Activated naive CD4-positive, alpha-beta T cell treated with Interleukin-2 at 50 U/mL for 16 hours (primary cell): Measurements from ENCODE around the gene DAB1.
A peak's percentile ranks its signal among the peaks of the same experiment; 100 is the strongest.

ENCODE experiments used
- DNase-seq: peaks from one replicate; pipeline ENCODE4 v3.0.0-alpha.2; 2020

The DAB1 gene

DNA sequence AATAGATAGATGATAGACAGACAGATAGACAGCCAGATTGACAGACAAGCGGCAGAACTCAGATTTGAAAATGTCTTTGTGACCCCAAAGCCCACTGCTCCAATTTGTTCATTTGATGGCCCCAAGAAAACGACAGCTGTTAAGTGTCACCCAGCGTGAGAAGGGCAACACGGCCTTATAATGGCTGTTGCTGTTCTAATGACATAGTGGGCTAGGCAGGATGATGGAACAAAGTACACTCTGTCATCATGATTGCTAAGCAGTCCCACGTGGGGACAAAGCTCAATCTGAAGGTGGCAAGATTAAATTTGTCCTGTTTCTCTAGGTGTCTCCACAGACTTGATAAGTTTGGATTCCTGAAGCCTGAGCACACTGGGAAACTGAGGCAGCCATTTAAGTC is 112.9 kb downstream of the DAB1 start:
- DNase-seq = no peak

DNA sequence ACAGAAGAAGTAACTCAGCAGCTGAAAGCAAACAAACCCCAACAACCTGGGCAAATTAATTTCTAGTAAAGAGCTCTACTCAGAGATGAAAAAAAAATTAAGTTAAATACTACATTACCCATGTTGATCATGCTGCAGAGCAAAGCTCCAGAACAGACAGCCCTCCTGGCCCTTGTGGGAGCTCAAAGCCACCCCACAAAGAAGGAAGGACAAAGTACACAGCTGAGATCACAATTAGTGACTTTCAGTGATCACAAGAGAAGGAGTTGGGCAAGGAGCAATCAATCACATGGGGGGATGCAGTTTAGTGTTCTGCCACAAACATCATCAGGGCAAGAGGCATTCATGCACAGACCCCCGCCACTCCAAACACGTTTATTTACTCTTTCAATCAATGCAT is 114.2 kb downstream of the DAB1 start:
- no peak for DNase-seq

GRCh38 chr1:57307392-57308170 is 116.3 kb downstream of the DAB1 start:
- DNase-seq = peak; percentile 47

GRCh38 chr1:57304591-57304990 is 119.3 kb downstream of the DAB1 start:
- no peak for DNase-seq

- no peak for DNase-seq
Measured at GRCh38 chr1:57302812-57303596, 120.9 kb downstream of the DAB1 start.

GRCh38 chr1:57300186-57300585 is 123.7 kb downstream of the DAB1 start:
- no peak for DNase-seq

- DNase-seq = no peak
Measured at GRCh38 chr1:57296726-57297250, 127.1 kb downstream of the DAB1 start.

GRCh38 chr1:57295326-57295725 is 128.5 kb downstream of the DAB1 start:
- no peak for DNase-seq

DNA sequence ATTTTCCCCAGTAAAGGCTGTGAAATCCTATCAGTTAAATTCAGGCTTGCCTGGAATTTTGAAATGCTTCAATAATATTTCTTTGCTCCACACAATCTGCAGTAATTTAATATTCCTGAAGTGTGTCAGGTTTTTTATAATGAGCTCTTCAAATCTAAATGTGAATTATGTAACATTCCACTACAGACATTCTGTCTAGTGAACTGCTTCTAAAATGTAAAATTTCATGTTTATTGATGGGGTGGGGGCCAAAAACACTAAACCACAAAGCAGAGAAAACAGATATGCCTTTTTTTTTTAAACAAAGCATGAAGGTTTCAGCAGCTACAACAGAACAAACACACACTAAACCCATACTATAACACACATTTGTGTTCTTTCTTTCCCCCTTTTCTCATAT is 129.7 kb downstream of the DAB1 start:
- no peak for DNase-seq

DNA sequence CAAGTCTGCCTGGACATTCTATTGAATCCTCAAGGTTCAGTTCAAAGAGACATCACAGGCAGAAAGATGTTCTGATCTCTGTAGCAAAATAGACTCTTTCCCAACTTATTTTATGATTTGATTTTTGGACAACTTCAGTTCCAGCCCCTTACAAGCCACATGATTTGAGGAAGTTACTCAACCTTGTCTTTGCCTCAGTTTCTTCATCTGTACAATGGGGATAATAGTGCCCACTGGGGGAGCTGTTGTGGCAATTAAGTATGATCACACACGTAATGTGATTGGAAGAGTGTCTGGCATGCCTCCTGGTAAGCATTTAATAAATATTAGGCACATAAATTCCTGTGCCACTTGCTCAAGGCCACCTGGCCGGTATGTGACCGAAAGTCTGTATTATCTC is 130.6 kb downstream of the DAB1 start:
- no peak for DNase-seq

DNA sequence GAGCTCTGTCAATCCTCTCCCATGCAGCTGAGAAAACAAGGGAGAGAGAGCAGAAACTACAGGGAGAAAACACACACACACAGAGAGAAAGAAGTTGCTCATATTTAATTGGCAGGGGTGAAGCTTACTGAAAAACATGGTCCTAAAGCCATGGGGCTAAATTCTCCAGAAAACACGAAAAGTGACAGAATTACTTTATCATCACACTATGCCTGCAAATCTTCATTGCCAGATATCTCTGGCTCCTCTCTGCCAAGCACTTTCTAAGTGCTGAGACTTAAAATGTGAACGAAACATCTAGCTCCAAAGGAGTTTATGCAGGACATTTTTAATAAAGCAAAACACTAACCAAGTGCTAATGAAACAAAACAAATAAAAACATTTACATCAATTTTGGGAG is 134.1 kb downstream of the DAB1 start:
- no peak for DNase-seq

DNA sequence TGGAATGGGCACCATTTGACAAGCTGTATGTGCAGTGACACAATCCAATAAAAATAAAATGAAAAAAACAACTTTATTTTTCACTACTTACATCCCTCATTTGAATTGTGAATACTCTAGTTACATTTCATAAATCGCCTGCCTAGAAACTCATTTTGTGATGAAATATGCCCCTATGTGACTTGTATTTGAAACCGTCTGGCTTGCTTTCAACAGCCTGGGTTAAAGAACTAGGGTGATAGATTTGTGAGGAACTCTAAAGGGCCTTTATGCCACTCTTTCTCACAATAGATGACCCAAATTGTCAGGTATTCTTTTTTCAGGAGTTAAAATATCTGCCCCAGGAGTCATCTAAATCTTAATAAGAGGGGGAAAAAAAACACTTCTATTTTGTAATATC is 137.9 kb downstream of the DAB1 start:
- DNase-seq = no peak

DNA sequence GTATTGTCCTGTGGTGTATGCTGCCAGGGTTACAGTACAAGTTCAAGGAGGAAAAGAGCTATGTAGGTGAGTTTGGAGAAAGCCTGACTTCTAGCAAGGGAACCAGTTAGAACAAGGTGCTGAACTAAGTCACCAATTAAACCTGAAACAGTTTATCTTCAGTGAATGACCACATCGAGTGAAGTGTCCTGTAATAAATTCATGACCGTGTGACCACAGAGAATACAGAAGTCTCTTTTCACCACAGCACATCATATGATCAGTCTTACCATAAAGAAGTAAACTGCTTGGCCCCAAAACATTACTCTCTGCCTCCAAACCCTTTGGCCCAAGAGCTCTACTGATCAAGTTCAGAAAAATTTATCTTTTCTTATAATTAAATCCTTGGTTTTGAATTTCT is 141.4 kb downstream of the DAB1 start:
- DNase-seq = no peak

GRCh38 chr1:57281324-57281723 is 142.5 kb downstream of the DAB1 start:
- no peak for DNase-seq

- DNase-seq = no peak
Measured at GRCh38 chr1:57279909-57280666, 143.8 kb downstream of the DAB1 start.

DNA sequence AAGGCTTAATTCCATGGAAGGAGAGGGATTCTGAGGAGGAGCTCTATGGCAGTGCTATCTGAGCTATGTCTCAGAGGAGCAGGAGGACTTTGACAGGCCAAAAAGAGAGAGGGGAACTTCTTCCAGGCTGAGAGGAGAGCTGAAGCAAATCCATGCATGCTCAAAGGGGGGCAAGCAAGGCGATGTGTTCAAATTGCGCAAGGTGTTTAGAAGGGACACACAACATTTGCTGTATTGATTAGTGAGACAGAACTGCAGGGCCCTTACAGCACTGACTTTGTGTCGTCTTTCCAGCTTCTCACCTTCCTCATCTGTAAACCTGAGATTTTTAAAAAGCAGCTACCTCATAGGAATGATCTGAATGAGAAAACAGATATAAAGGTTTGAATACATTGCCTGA is 145.3 kb downstream of the DAB1 start:
- no peak for DNase-seq

DNA sequence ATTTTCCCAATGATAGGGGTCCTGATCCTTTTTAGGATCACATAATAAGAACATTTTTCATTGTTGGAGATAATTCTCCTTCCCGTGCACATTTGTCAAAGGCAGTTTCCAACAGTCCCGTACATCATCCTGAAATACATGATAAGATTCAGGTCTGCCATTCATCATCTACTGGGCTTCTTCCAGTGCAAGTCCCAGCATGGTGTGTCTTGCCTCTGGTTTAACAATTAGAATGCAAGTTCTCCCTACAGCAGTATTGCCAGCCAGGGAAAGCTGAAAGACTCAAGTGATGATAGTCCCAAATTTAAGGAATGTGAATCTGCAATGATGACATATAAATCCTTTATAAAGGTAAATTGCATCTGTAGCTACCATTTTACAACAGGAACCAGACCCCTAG is 146.2 kb downstream of the DAB1 start:
- DNase-seq = no peak

GRCh38 chr1:57276918-57277317 is 146.9 kb downstream of the DAB1 start:
- no peak for DNase-seq

DNA sequence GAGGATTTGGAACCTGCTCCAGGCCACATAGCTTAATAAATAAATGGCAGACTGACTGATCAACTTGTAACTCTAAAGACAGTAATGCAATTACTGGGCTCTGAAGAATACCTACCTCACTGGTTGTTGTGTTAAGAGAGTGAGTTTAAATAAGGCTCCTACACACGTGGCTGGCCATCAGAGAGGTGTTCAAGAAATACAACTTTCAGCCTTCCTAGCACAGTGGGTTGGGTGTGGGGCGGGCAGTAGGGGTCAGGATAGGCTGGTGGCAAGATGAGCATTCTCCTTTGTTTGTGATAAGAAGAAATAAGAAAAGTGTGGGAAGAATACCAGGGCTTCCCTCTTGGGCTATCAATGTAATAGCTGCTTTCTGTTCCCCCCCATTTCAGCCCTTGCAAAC is 151.3 kb downstream of the DAB1 start:
- no peak for DNase-seq

- DNase-seq = no peak
Measured at GRCh38 chr1:57272150-57272549, 151.7 kb downstream of the DAB1 start.

GRCh38 chr1:57270927-57271698 is 152.7 kb downstream of the DAB1 start:
- DNase-seq = no peak

DNA sequence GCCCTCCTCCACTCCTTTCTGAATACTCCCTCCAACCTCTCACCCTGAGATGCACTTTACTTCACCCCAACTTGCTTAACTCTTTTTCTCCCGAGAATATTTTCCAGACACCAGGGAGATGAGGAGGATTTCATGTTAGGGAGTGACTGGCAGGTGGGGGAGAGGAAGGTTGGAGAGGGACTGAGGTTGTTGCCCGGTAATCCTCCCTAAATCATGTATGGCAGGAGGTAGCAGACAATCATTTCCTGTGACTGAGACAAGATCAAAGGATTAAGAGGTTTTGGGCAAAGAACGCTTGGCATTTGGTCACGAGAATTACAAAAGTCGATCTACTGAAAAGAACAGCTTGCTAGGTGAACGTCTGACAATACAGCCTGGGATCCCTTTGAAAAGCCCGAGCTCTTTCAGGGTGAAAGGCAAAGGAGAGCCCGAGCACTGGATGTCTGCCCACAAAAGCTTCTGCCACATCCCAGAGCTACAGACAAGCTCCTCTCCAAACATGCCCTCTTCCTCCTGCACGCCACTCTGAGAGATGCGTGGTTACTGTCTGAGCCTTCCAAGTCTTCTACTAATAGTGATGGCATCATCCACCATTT is 154.1 kb downstream of the DAB1 start:
- DNase-seq = no peak
